CD14-positive monocyte (primary cell): ENCODE measurements around the gene GSTM2. TPM values are rescaled to one million over a fixed set of nuclear protein-coding genes. Genes with fewer than 3 reads are reported as not detected.
A peak's percentile ranks its signal among the peaks of the same experiment; 100 is the strongest.

ENCODE experiments used
- DNase-seq, 3 donors: peaks; one replicate each; pipeline ENCODE4 v3.0.0-alpha.2; 2011 to 2022
- H2AFZ ChIP-seq: 2 replicates; pipeline ENCODE4 v1.6.0; 2012; ENCODE audit warnings: mild to moderate bottlenecking, low read depth, low read length, inconsistent platforms; ENCODE audit not compliant: insufficient read depth, poor library complexity, severe bottlenecking
- H3K27ac ChIP-seq, 2 donors: 1 replicate in 1 of 2; 2 replicates in 1 of 2; pipeline ENCODE4 v1.5.1; 2012 to 2013; ENCODE audit warnings: low read length in 2 of 2, control low read depth in 1 of 2, inconsistent platforms in 1 of 2, low read depth in 1 of 2, mild to moderate bottlenecking in 1 of 2
- H3K27me3 ChIP-seq, 2 donors: one replicate each; pipeline versions ENCODE4 v1.6.0 to v1.6.1; 2011 to 2013; ENCODE audit warnings: low read length in 2 of 2; ENCODE audit not compliant: control insufficient read depth in 2 of 2, insufficient read depth in 2 of 2
- H3K36me3 ChIP-seq, 2 donors: replicated peaks in 1 of 2; 1 replicate in 1 of 2; 2 replicates in 1 of 2; pipeline versions ENCODE4 v1.5.1 to v1.6.1; 2012 to 2013; ENCODE audit warnings: low read length in 2 of 2, control low read depth in 1 of 2, inconsistent platforms in 1 of 2, mild to moderate bottlenecking in 1 of 2; ENCODE audit not compliant: insufficient read depth in 2 of 2, control insufficient read depth in 1 of 2
- H3K4me1 ChIP-seq, 2 donors: 1 replicate in 1 of 2; 2 replicates in 1 of 2; pipeline versions ENCODE4 v1.5.1 to v1.6.1; 2012 to 2013; ENCODE audit warnings: low read length in 2 of 2, control low read depth in 1 of 2, inconsistent platforms in 1 of 2, mild to moderate bottlenecking in 1 of 2, moderate library complexity in 1 of 2; ENCODE audit not compliant: insufficient read depth in 2 of 2, control insufficient read depth in 1 of 2
- H3K4me2 ChIP-seq: replicated peaks from 2 replicates; pipeline ENCODE3; 2012; ENCODE audit warnings: low read length, moderate library complexity, mild to moderate bottlenecking; ENCODE audit not compliant: poor library complexity, severe bottlenecking; ENCODE audit errors: extremely low read depth
- H3K4me3 ChIP-seq, 3 experiments: fragments of 200-600 bp in 1 of 3; sonication (generic) in 1 of 3; replicated peaks in 1 of 3; 1 replicate in 2 of 3; 2 replicates in 1 of 3; pipeline ENCODE4 v1.5.1; 2011 to 2013; ENCODE audit warnings: low read length in 3 of 3, mild to moderate bottlenecking in 3 of 3, control low read depth in 2 of 3, low read depth in 2 of 3, inconsistent platforms in 1 of 3, moderate library complexity in 1 of 3
- H3K79me2 ChIP-seq: 2 replicates; pipeline ENCODE4 v1.6.0; 2012; ENCODE audit warnings: mild to moderate bottlenecking, control low read depth, inconsistent platforms, low read length, moderate library complexity; ENCODE audit not compliant: insufficient read depth
- H3K9ac ChIP-seq: 2 replicates; pipeline ENCODE4 v1.6.0; 2017; ENCODE audit warnings: low read length, mild to moderate bottlenecking; ENCODE audit not compliant: insufficient read depth, poor library complexity, severe bottlenecking
- H3K9me3 ChIP-seq, 2 donors: replicated peaks in 1 of 2; 1 replicate in 1 of 2; 2 replicates in 1 of 2; pipeline versions ENCODE4 v1.5.1 to v1.6.1; 2012 to 2013; ENCODE audit warnings: low read length in 2 of 2, control low read depth in 1 of 2; ENCODE audit not compliant: control insufficient read depth in 1 of 2, insufficient read depth in 1 of 2
- H4K20me1 ChIP-seq: 2 replicates; pipeline ENCODE4 v1.6.0; 2012; ENCODE audit warnings: mild to moderate bottlenecking, low read length, control low read depth, moderate library complexity; ENCODE audit not compliant: insufficient read depth
- H3K27ac Mint-ChIP-seq, 7 donors: one replicate each; pipeline ENCODE4 v1.8.0; 2020; ENCODE audit warnings: mild to moderate bottlenecking in 7 of 7, mixed read lengths in 7 of 7, moderate library complexity in 6 of 7, inconsistent platforms in 2 of 7
- H3K27me3 Mint-ChIP-seq, 3 donors: one replicate each; pipeline ENCODE4 v1.8.0; 2021 to 2022; ENCODE audit warnings: low read depth in 3 of 3, mild to moderate bottlenecking in 3 of 3, mixed read lengths in 3 of 3, moderate library complexity in 3 of 3, inconsistent platforms in 1 of 3
- H3K36me3 Mint-ChIP-seq, 2 donors: one replicate each; pipeline ENCODE4 v1.8.0; 2020; ENCODE audit warnings: mixed read lengths in 2 of 2, inconsistent platforms in 1 of 2, mild to moderate bottlenecking in 1 of 2
- H3K4me1 Mint-ChIP-seq: one replicate; pipeline ENCODE4 v1.8.0; 2020; ENCODE audit warnings: mild to moderate bottlenecking, mixed read lengths
- H3K4me3 Mint-ChIP-seq, 2 donors: one replicate each; pipeline ENCODE4 v1.8.0; 2020; ENCODE audit warnings: mild to moderate bottlenecking in 2 of 2, mixed read lengths in 2 of 2, moderate library complexity in 1 of 2
- H3K9me3 Mint-ChIP-seq, 7 donors: one replicate each; pipeline ENCODE4 v1.8.0; 2020 to 2022; ENCODE audit warnings: mixed read lengths in 7 of 7, mild to moderate bottlenecking in 6 of 7, moderate library complexity in 6 of 7, inconsistent platforms in 2 of 7
- CTCF ChIP-seq: fragments of 200-600 bp; IDR thresholded peaks from one replicate; pipeline ENCODE4 v1.8.0; 2022; ENCODE audit warnings: antibody characterized with exemption, mild to moderate bottlenecking
- WGBS: methylation state at CpG from one replicate; pipeline ENCODE4 v1.1.5; 2013; ENCODE audit warnings: missing lambda C conversion rate; ENCODE audit not compliant: insufficient coverage; 5-methylcytosine and 5-hydroxymethylcytosine counted together
- intact Hi-C, 2 donors: fragments of 100-400 bp; cut with micrococcal nuclease; formaldehyde crosslinking; loops; one replicate each; pipeline versions ENCODE4 v1.15.0 to v1.15.1; 2023
- polyA plus RNA-seq, 3 donors: library from polyadenylated mRNA; depleted of rRNA in 1 of 3; unstranded in 2 of 3; stranded (reverse) in 1 of 3; fragments of 300-500 nt in 2 of 3; fragments of >200 nt in 1 of 3; fragmentation: Illumina TruSeq in 2 of 3; gene quantifications; 1 replicate in 2 of 3; 2 replicates in 1 of 3; pipeline ENCODE4 v1.2.3, GENCODE V29; 2012 to 2021

GSTM2 gene
- polyA plus RNA-seq, 3 donors = 1.5 to 12.0 (median 6.3) TPM

- no peak overlapping the region for H3K27ac Mint-ChIP-seq
- no peak overlapping the region for H3K4me3 ChIP-seq
Observed at GRCh38 chr1:109642626-109643025, 25.2 kb upstream of the GSTM2 start.

More at GRCh38 chr1:109642626-109643025, 25.2 kb upstream of the GSTM2 start:
- H3K4me1 ChIP-seq = peaks cover 7 to 14% of the 10 kb centered on the region in 2 donors
- peaks cover 0 to 2% of the 10 kb centered on the region in 2 donors for H3K36me3 Mint-ChIP-seq
- no peaks in the 10 kb centered on the region for H3K9me3 ChIP-seq
- intact Hi-C loops = loop anchor here (2.0 to 10.0 kb wide), 3 partner anchors 130 to 370 kb away; partner anchors contain the start of gene AHCYL1 (in 1 of the 2)
- H2AFZ ChIP-seq = no peak overlapping the region
- peak in 1 of 3 donors; percentile 41 for DNase-seq
- peaks cover 16% of the 10 kb centered on the region for H3K4me1 Mint-ChIP-seq
- H4K20me1 ChIP-seq = no peaks in the 10 kb centered on the region
- H3K27me3 ChIP-seq = no peaks in the 10 kb centered on the region
- no peak overlapping the region for H3K4me2 ChIP-seq
- no peak for TF ChIP-seq CTCF
- H3K36me3 ChIP-seq = no peaks in the 10 kb centered on the region
- H3K4me3 Mint-ChIP-seq = no peak overlapping the region
- no peak overlapping the region for H3K9ac ChIP-seq
- peaks cover 3 to 8% (median 7%) of the 10 kb centered on the region in 3 donors for H3K27me3 Mint-ChIP-seq
- H3K9me3 Mint-ChIP-seq = peaks cover 0 to 5% (median 0%) of the 10 kb centered on the region in 7 donors
- whole genome bisulfite sequencing = 83% methylated on average over 1 of the region's 3 CpGs
- H3K27ac ChIP-seq = no peak overlapping the region
- H3K79me2 ChIP-seq = no peaks in the 10 kb centered on the region
